HG02759 (cell line): ENCODE data around the gene PKD1L1.

Experiments
- ATAC-seq: cut with Tn5 transposase; IDR thresholded peaks from one replicate; pipeline ENCODE4 v1.9.1; 2021; ENCODE audit warnings: mild to moderate bottlenecking, moderate library complexity; ENCODE audit not compliant: unreplicated experiment

Gene PKD1L1

DNA sequence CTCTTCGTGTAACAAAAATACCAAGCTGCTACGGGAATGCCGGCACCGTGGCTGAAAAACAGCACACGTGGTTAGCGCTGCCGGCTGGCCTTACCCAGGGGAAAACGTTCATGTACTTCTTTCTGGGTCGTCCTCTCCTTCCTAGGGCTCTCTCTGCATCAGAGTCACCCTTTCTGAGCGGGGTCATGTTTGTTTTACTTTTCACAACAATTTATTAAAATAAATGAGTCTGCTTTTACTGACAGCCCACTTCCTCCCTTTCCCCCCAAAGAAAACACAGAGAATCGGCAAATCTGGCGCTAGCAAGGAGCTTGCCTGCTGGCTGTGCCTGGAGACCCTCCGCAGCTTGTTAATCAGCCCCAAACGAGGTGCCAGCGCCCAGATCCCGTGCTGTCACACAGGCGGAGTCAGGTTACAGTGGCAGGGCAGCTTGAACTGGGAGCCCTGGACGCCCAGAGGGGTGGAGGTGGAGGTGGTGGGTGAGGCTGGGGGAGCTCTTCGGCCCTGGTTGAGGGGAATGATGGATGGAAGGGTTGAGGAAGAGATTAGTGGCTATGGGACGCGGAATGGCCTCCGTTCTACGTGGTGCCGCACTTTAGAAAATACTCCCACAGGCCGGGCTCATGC lies 204.2 kb downstream of the PKD1L1 start:
- ATAC-seq: no peak

DNA sequence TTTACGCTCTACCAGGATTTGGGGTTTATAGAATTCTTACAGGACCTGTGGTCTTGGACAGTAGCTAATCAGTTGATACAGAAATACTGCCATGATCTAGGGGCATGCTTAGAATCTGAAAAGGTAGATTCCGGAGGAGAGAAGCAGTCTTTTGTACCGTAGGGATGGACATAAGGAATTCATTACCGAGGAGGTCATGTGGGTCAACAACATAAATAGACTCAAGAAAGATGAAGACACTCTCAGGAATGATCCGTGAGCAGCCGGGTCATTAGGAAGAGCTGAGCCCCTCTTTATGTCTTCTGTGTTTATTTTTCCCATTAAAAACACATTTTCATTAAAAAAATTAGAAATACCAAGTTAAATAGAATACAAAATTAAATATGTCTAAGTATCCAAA lies 206.3 kb downstream of the PKD1L1 start:
- no peak for ATAC-seq

DNA sequence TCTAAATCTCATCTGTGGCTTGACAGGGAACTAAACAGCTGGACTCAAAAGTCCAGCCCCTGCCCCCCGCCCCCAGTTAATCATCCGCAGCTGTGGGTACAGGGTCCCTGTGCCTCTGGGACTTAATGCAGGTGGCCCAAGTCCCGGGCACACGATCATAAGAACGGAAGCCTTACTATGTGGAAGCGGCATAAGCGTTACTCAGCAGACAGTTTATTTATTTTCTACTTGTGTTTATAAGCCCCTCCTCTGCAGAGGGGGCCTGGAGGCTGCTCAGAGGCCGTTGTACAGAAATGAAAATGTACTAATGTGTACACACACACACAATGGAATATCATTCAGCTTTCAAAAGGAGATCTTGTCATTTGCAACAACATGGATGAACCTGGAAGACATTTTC lies 208.4 kb downstream of the PKD1L1 start:
- no peak for ATAC-seq

DNA sequence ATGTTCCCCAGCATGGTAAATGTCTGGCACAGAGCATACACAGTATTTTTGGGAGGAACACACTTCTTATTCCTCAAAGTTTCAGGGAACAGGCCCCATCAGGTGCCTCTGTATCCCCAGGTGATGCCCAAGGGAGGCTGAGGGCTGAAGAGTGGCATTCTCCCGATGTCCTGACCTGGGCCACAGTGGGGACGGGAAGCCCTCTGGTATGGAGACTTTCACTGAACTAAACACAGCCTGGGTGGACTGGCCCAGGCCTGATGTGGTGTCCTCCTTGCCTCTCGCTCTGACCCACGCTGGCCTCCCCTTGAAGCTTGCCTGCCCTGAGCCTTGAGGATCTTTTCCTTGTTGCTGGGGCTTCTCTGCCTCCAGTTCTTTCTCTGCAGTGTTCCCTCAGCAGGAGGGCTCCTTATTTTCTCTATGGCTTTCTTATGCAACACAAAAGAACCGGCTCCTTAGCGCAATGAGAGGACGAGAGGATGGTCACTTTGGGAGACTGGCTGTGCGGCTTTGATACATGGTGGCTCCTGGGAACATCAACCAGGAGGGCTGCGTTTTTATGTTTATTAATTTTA lies 208.9 kb downstream of the PKD1L1 start:
- ATAC-seq: no peak

DNA sequence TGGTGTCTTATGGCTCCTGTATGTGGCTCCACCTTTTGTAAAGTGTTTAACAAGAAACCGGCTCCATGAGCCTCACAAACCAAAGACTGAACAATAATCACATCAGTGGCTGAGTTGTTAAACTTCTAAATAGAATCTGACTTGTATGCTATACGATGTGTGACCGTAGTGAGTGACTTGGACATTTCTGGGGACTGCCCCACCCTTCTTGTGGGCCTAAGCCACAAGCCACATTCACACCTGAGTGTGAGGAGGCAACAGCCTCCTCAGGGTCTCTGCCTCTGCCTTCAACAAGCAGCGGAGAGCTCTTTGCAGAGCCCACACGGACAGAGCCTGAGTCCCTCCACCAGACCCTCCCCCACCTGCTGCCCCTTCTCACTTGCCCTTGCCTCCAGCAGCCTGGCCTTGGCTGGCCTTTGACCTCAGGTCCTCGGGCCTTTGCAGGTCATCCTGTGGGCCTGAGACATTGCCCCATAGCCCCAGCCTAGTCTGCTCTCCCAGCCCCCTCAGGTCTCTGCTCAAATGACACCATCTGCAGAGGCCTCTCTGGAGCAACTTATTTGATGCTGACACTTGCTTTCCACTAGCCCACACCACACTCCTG lies 209.6 kb downstream of the PKD1L1 start:
- peak; percentile 67 for ATAC-seq

DNA sequence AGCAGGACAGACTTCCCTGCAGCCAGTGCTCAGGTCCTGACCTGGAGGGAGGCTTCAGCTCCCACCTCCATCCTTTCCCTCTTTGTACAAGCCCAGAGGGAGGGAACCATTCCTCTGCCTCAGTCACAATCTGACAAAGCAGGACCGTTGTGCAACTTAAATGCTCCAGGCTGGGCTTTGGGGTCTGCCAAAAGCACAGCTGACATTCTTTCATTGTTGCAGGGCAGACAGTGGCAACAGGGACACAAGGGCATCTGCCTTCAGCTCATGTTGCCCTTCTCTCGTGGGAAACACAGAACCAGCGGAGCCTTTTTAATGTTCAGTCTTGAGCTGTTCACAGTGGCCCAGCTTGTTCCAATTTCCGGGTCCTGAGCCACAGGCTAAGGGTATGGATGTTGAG lies 210.7 kb downstream of the PKD1L1 start:
- ATAC-seq: no peak

DNA sequence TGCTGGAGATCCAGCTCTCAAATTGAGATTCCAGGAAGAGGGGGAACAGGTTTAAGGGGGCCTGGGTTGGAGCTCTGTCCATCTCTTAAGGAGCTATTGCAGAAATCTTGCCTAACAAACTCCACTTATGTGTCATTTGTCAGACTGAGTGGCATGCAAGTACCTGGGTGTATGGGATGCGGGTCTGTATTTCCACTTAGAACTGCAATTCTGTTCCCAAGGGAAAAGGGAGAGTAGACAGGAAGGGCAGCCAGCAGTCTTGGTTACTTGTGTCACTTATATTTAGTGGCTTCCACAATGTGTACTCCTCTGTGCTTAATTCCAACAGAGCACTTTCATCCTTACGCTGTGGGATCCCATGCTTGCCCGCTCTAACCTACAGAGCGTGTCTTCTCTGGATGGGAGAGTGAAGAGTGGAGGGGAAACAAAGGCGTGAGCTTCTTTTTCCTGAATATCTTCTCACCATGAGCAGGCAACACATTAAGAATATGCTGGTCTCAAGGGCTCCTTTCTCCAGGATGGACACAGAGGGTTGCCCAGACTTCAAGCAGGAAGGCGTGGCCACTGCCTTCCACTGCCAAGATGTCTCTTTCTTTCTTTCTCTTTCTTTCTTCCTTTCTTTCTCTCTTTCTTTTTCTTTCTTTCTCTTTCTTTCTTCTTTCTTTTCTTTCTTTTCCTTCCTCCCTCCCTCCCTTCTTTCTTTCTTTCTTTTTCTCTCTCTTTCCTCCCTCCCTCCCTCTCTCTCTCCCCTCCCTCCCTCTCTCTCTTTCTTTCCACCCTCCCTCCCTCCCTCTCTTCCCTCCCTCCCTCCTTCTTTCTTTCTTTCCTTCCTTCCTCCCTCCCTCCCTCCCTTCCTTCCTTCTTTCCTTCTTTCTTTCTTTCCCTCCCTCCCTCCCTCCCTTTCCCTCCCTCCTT lies 212.6 kb downstream of the PKD1L1 start:
- no peak for ATAC-seq

DNA sequence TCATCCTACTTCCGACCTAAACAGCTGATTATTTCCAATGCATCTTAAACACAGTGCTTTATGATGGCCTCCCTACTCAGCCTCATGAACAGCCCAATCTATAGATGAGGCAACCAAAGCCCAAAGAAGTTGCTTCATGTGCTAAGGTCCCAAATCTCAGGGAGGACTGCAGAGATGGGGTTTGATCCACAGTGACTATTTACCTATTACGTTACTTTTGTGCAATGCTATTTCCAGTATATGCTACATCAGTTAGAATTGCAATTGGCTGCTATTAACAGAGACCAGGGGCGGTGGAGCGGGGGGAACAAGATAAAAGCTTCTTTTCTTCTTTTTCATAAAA lies 213.3 kb downstream of the PKD1L1 start:
- no peak for ATAC-seq

DNA sequence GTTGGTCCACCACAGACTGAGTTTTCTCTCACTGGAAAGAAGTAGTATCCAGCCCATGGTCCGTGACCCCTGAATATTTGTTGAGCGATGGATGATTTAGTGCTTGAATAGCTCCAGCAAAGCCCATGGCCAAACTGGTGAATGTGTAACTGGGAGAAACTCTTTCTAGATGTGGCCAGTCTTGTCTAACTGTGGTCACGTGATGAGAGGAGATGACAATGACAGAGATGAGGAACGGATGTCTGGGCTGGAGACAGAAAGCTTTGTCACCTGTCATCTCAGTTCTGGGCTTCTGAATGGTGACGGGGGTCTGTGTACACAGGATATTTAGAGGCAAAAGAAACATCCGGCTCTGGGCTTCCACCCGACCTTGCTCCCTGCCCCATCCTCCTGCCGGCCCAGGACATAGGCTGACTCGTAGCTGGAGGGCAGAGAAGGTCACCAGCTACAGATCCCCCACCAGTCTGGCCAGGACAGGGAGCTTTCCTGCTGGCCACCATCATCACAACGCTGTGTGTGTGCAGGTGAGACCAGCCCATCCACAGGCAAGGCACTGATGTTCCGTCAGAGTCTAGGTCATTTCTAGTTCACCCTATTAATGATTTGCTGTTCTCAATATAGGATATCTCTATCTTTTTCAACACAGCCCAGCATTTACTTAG lies 213.8 kb downstream of the PKD1L1 start:
- no peak for ATAC-seq

DNA sequence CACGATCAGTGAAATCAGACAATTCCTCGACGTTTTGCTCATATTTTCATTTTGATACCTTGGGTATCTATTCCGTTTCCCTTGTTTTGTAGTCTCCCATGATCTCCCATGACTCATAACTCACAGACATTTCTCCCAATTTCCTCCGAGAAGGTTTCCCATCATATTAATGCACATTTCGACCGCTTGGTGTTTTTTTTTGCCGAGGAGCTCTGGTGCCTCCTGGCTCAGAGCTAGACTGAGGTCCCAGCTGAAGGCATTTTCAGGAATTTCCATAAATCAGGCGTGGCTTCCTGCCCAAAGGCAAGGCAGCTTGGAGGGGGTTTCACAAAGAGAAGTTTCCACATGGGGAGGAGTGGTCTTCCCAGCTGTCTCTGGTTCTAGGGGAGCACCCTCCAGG lies 218.1 kb downstream of the PKD1L1 start:
- ATAC-seq: no peak

DNA sequence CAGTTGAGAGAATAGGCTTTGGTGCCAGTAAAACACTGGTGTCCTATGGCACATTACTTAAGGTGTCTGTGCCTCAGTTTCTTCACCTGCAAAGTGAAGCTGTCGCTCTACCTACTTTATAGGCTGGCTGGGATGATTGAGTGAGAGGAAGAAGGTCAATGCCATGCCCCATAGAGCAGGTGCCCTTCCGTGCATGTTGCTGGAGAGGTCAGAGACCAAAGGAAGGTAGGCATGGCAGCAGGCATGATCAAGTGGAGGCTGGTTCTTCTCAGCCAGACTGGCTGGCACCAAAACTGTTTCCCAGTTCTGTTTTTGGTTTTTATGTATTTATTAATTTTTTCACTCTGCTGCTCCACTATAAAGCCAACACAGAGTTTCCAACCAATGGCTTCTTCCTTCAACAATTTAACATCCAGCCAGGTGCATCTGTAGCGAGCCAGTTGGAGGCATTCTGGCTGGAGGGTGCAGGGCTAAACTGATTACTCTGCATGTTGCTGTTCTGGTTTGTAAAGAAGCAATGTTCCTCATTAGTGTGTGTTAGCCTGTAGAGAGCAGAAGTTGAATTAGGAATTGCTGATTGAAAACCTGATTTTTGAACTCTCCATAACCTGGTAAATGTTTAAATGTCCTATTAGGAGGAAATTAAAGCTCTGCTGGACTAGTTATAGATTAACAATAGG lies 222.1 kb downstream of the PKD1L1 start:
- no peak for ATAC-seq

DNA sequence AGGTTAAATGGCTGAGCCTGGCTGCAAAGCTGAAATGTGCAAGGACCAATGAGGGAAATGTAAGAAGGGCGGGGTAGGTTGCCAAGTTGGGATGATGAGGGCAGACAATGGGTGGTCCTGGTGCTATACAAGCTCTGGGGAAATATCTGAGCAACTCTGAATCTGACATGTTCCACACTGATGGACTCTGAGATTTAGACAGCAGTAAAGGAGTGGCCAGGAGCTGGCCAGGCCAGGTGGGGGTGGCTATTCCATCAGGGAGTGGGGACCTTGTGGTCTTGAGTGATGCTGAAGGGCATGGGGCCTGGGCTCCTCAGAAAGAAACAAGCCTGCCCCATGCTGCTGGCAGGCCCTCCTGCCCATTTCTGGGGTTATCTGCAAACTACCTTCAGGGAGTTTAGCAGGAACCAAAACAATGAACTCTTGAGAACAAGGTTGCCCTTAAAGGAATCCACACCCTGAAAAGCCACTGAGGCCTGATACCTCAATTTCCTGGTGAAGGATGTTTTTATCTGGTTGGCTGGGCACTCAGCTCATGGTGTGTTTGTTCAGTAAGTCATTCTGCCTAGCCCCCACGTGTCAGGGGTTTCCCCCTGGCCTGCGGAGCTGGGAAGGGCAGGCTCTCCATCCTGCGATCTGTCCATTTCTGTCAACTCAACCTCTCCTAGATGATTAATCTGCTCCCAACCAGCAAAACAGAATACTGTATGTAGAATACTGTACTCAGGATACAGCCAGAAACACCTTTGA lies 223.1 kb downstream of the PKD1L1 start:
- ATAC-seq: peak; percentile 47
